Measurements from ENCODE around the gene ZNF516. TPM values are rescaled to one million over a fixed set of nuclear protein-coding genes. Genes with fewer than 3 reads are reported as not detected.

ZNF516 gene
- total RNA-seq, 2 donors from 2014 or later, result 3.7 to 22.8 TPM

DNA sequence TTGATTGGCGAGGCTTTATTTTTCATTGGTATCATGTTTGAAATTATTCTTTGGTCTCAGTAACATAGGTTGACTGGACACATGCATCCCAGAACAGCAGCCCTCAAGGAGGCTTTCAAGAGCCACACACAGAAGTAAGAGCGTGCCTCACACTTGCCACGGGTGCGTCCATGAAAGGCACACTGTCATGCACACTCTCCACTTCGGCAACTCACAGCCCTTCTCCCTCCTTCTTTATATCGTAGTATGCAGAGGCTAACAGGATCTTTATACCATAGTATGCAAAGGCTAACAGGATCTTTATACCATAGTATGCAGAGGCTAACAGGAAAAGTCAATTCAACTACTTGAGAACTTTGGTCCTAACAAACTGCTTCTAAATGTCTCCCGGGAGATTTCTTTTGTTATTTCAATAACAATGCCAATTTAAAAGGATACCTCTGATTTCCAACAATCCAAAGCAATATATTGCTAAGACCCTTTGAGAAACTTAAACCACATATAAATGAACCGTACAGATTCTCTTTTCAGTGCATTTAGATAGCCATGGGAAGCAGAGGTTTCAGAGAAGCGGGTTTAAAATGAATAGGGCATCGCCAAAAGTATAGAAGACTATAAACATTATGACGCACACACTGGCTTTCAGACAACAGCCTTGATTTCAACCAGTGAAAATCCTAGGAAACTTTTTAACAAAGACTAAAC lies 26.5 kb upstream of the ZNF516 start:
- Mint-ChIP-seq H3K9me3 (no peaks in the 10 kb centered on the region), H3K27me3 (peaks cover 30% of the 10 kb centered on the region), H3K36me3 (ENCODE audit: low read depth) (no peaks in the 10 kb centered on the region), H3K4me3 (no peak overlapping the region), H3K4me1 (peaks cover 8% of the 10 kb centered on the region), H3K27ac (no peak overlapping the region)
- no peak for ATAC-seq (replicated peaks)

DNA sequence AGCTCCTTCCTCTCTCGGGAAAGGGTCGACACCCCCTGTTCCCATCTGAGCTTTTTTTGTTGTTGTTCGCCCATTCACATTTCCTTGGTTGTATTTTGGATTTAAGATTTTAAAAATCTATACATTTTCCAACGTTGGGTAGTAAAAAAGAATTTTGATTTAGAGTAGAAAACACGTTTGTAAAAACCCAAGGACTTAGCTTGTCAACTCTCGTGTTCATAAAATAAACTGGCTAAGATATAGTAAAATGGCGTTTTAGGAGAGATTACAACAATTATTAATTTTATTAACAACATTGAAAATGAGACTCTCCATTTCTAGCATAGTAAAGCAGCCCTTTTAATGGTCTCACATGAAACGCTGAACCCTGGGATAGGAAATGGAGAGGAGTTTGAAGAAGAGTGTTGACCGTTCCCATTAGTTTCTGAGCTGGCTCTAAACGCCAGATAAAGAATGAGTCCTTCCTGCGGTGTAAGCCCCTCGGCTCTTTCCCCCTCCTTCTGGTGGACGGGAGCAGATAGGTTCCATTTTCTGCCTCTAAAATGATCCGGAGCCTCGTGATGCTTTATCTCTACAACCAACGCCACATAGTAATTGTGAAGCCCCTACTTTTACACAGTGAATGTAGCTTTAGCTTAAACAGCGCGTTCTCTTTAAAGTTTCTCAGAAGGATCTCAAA lies 24.0 kb upstream of the ZNF516 start:
- Mint-ChIP-seq H3K4me3 (peak overlapping the region; percentile 63), H3K9me3 (no peaks in the 10 kb centered on the region), H3K36me3 (ENCODE audit: low read depth) (no peaks in the 10 kb centered on the region), H3K4me1 (peaks cover 8% of the 10 kb centered on the region), H3K27ac (no peak overlapping the region), H3K27me3 (peaks cover 27% of the 10 kb centered on the region)
- ATAC-seq (replicated peaks), result no peak

- Mint-ChIP-seq H3K36me3 (ENCODE audit: low read depth) (no peaks in the 10 kb centered on the region), H3K27me3 (peaks cover 29% of the 10 kb centered on the region), H3K27ac (no peak overlapping the region), H3K4me3 (peak overlapping the region; percentile 63), H3K4me1 (peaks cover 8% of the 10 kb centered on the region), H3K9me3 (no peaks in the 10 kb centered on the region)
- ATAC-seq (replicated peaks), result no peak
Measured at GRCh38 chr18:76518123-76518859, 23.2 kb upstream of the ZNF516 start.

DNA sequence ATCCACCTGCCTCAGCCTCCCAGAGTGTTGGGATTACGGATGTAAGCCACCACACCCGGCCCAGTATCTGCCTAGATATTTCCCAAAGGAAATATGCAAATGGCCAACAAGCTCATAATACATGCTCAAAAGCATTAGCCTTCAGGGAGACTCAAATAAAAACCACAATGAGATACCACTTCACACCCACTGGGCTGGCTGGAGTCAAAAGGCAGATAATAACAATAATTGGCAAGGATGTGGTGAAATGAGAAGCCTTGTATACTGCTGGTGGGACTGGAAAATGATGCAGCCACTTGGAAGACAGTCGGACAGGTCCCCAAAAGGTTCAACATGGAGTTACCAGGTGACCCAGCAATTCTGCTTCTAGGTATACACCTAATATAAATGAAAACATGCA lies 20.5 kb upstream of the ZNF516 start:
- Mint-ChIP-seq H3K27me3 (peaks cover 26% of the 10 kb centered on the region), H3K27ac (no peak overlapping the region), H3K36me3 (ENCODE audit: low read depth) (no peaks in the 10 kb centered on the region), H3K4me3 (no peak overlapping the region), H3K4me1 (peaks cover 8% of the 10 kb centered on the region), H3K9me3 (no peaks in the 10 kb centered on the region)
- no peak for ATAC-seq (replicated peaks)

DNA sequence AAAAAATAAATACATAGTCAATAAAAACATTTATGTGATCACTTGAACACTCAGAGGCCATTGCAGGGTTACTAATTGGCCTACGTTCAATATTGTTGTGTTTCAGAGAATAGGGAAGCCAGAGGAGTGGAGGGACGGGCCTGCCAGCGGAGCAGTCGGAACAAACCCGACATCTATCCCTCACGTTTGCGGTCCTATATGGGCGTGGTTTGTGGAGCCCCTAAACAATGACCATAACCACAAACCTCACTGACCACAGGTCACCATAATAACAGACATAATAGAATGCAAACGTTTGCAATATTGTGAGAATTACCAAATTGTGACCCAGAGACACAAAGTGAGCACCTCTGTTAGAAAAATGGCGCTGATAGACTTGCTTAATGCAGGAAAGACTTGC lies 19.5 kb upstream of the ZNF516 start:
- no peaks in the 10 kb centered on the region for H3K36me3 Mint-ChIP-seq (ENCODE audit: low read depth)
- no peaks in the 10 kb centered on the region for H3K9me3 Mint-ChIP-seq
- no peak overlapping the region for H3K4me3 Mint-ChIP-seq
- peaks cover 31% of the 10 kb centered on the region for H3K27me3 Mint-ChIP-seq
- H3K4me1 Mint-ChIP-seq, result peaks cover 8% of the 10 kb centered on the region
- no peak overlapping the region for H3K27ac Mint-ChIP-seq
- ATAC-seq (replicated peaks), result no peak

GRCh38 chr18:76507830-76508385 lies 12.9 kb upstream of the ZNF516 start:
- no peaks in the 10 kb centered on the region for H3K4me1 Mint-ChIP-seq
- no peaks in the 10 kb centered on the region for H3K36me3 Mint-ChIP-seq (ENCODE audit: low read depth)
- no peak overlapping the region for H3K4me3 Mint-ChIP-seq
- H3K27me3 Mint-ChIP-seq, result peaks cover 5% of the 10 kb centered on the region
- no peak for ATAC-seq (replicated peaks)
- no peaks in the 10 kb centered on the region for H3K9me3 Mint-ChIP-seq
- no peak overlapping the region for H3K27ac Mint-ChIP-seq

DNA sequence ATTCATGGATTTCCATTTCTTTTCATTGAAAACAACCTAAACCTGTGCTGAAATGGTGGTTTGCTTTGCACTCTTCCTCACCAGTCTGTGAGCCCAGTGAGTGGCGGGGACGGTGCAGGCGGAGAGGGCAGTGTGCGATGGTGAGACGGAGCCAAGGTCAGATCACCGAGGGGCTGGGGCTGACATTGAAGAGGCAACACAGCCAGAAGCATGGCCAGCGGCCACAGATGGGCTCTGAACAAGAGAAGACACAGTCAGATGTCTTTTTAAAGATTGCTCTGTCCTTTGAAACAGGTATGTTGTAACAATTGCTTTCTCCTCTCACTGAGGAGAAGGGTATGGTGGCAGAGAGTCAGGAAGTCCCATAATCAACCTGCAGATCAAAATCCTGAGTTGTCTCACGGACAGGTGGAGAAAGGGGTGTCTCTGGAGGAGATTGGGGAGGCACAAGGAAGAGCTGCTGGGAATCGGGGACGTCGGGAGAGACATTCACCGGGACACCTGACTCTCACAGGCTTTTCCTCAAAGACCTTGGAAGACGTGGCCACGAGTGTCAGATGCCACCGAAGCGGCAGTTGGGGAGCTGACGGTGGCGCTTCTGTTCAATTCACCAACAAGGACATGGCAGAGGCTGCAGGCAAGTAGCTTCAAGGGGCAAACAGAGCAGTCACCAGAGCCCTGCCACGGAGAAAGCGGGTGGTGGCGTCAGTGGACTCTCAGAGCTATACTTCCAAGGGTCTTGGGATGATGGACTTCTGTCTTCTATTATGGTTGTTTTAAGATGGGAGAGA lies 12.1 kb upstream of the ZNF516 start:
- H3K27me3 Mint-ChIP-seq, result peaks cover 5% of the 10 kb centered on the region
- ATAC-seq (replicated peaks), result no peak
- no peak overlapping the region for H3K4me3 Mint-ChIP-seq
- H3K27ac Mint-ChIP-seq, result no peak overlapping the region
- H3K36me3 Mint-ChIP-seq (ENCODE audit: low read depth), result no peaks in the 10 kb centered on the region
- H3K4me1 Mint-ChIP-seq, result no peaks in the 10 kb centered on the region
- H3K9me3 Mint-ChIP-seq, result no peaks in the 10 kb centered on the region

GRCh38 chr18:76506395-76506794 lies 11.4 kb upstream of the ZNF516 start:
- no peak for ATAC-seq (replicated peaks)
- peaks cover 5% of the 10 kb centered on the region for H3K27me3 Mint-ChIP-seq
- no peak overlapping the region for H3K27ac Mint-ChIP-seq
- no peak overlapping the region for H3K4me3 Mint-ChIP-seq
- H3K4me1 Mint-ChIP-seq, result no peaks in the 10 kb centered on the region
- H3K9me3 Mint-ChIP-seq, result no peaks in the 10 kb centered on the region
- no peaks in the 10 kb centered on the region for H3K36me3 Mint-ChIP-seq (ENCODE audit: low read depth)

DNA sequence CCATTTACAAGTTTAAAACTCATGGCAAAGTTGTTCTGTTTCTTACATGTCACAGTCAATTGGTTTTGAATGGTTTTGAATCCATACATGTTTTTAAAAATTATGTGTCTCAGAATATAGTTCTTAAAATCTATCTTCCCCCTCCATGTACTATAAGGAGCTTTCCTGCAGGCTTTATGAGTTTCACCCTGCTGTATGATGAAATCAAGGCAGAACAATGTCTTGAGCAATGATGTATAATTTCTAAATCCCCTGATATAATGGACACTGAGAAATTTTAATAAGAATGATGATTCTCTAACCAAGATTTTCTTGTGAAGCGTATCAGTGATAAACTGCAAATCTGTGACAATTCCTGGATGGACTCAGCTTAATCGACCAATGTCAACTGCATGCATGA lies 10.6 kb upstream of the ZNF516 start:
- Mint-ChIP-seq H3K27ac (no peak overlapping the region), H3K36me3 (ENCODE audit: low read depth) (no peaks in the 10 kb centered on the region), H3K9me3 (no peaks in the 10 kb centered on the region), H3K4me1 (no peaks in the 10 kb centered on the region), H3K4me3 (no peak overlapping the region), H3K27me3 (peaks cover 5% of the 10 kb centered on the region)
- no peak for ATAC-seq (replicated peaks)

- Mint-ChIP-seq H3K4me1 (no peaks in the 10 kb centered on the region), H3K4me3 (no peak overlapping the region), H3K27ac (no peak overlapping the region), H3K36me3 (ENCODE audit: low read depth) (no peaks in the 10 kb centered on the region), H3K9me3 (no peaks in the 10 kb centered on the region), H3K27me3 (no peaks in the 10 kb centered on the region)
- ATAC-seq (replicated peaks), result no peak
Measured at GRCh38 chr18:76504749-76505148, 9.7 kb upstream of the ZNF516 start.

DNA sequence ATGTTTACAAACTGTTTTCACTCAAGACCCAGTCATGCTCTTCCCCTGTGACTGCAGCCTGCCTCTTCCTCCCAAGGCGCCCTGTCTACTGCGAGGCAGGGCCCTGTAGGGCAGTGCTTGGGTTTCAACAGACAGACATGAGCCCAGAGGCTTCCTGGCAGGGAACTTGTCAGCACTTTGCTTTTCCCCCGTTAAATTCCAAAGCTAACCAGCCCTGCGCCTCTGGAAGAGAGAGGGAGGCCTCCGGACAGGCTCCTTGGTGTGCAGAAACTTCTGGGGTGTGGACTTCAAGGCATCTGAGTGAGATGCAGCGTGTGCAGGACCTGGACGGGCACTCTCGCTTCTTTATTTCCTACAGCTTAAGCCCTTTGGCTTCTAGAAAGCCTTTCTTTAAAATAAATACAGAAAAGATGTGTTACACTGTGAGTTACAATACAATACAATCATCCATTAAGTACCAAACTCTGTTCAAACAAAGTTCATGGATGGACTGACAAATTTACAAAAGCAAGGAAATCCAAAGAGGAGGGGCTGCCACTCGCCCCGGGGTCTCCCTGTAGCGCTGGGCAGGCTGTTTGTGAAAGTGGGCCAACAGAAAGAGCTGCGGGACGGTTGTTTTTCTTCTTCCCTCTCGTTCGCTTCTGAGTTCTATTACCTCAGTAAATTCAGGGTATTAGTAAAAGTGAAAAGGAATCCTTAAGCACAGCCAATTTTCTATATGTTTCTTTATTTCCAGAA lies 8.8 kb upstream of the ZNF516 start:
- no peak overlapping the region for H3K27ac Mint-ChIP-seq
- no peaks in the 10 kb centered on the region for H3K36me3 Mint-ChIP-seq (ENCODE audit: low read depth)
- no peaks in the 10 kb centered on the region for H3K27me3 Mint-ChIP-seq

GRCh38 chr18:76502551-76502950 lies 7.5 kb upstream of the ZNF516 start:
- Mint-ChIP-seq H3K4me3 (no peak overlapping the region), H3K4me1 (no peaks in the 10 kb centered on the region), H3K36me3 (ENCODE audit: low read depth) (no peaks in the 10 kb centered on the region), H3K27me3 (no peaks in the 10 kb centered on the region), H3K9me3 (no peaks in the 10 kb centered on the region), H3K27ac (no peak overlapping the region)
- ATAC-seq (replicated peaks), result no peak

More for the DNA sequence above, 8.8 kb upstream of the ZNF516 start:
- no peak overlapping the region for H3K4me3 Mint-ChIP-seq
- no peaks in the 10 kb centered on the region for H3K9me3 Mint-ChIP-seq
- ATAC-seq (replicated peaks), result no peak
- H3K4me1 Mint-ChIP-seq, result no peaks in the 10 kb centered on the region

DNA sequence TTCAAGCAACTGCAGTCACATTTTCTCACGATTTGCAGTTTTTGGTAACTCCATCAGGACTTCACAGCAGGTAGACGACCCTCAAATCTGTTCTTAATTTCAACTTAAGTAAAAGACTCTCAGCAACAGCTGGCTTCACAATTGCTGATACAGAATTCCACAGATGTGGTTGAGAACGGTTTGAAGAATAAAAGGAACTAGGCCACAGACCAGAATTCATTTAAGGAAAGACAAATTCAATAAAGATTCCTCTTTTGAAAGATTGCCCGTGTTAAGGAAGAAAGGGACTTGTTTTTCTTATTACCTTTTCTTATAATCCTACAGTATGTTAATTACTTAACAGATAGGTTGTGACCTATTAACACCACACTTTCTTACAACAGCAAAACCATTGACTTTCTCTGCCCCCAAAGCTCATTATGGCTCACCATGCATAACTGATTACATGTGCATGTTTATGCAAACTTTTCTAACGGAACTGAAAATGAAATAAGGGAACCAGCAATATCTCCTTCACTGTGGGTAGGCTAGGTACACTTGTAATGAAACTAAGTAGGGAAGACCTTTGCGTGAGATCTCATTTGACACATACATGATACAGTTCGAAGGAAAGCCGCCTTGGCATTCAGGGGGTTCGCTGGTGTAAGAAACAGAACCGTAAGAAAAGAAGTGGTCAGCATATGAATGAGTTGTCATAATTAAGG lies 4.7 kb upstream of the ZNF516 start:
- Mint-ChIP-seq H3K27me3 (no peaks in the 10 kb centered on the region), H3K36me3 (ENCODE audit: low read depth) (no peaks in the 10 kb centered on the region), H3K4me3 (no peak overlapping the region), H3K27ac (no peak overlapping the region), H3K4me1 (no peaks in the 10 kb centered on the region), H3K9me3 (no peaks in the 10 kb centered on the region)
- ATAC-seq (replicated peaks), result peak; percentile 41

Measured in activated T-helper 17 cell treated with anti-CD3 and anti-CD28 coated beads, Interleukin-2, amount 50 U/mL, for 72 hours (primary cell).